Measurements from ENCODE around the gene FIGLA.
A peak's percentile ranks its signal among the peaks of the same experiment; 100 is the strongest.

FIGLA gene, protein sequence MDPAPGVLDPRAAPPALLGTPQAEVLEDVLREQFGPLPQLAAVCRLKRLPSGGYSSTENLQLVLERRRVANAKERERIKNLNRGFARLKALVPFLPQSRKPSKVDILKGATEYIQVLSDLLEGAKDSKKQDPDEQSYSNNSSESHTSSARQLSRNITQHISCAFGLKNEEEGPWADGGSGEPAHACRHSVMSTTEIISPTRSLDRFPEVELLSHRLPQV

DNA sequence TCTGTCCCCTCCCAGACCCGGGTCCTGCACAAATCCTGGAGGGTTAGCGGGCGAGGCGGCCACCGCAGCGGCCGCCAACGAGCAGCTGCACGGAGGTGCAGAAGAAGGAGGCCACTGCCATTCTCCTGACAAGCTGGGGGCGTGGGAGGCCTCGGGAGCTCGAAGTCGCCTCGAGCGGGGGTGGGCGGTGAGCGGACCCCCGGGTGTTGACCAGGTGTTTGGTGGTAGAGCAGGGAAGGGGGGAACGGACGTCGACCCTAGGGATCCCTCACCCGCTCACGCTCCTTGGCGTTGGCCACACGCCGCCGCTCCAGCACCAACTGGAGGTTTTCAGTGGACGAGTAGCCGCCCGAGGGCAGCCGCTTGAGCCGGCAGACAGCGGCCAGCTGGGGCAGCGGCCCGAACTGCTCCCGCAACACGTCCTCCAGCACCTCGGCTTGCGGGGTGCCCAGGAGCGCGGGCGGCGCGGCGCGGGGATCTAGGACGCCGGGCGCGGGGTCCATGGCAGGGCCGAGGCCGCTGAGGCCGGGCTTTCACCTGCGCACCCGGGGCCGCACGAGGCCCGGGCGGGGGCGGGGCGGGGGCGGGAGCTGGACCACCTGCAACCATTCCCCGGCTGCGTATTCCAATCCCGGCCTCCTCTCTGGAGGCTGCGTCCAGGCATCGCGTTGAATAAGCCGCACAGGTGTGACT, at the start of gene FIGLA:
Gene FIGLA (minus strand): TSS at position 508 of the 693 bp plus-strand sequence. CDS start 5 bp downstream, at position 503.
- no peak for TF ChIP-seq POLR2A (IDR thresholded peaks at IDR 0.05; ENCODE audit: low read depth, low read length)
- FAIRE-seq (no peak), DNase-seq (ENCODE audit: insufficient read length, low spot score) (no peak)

DNA sequence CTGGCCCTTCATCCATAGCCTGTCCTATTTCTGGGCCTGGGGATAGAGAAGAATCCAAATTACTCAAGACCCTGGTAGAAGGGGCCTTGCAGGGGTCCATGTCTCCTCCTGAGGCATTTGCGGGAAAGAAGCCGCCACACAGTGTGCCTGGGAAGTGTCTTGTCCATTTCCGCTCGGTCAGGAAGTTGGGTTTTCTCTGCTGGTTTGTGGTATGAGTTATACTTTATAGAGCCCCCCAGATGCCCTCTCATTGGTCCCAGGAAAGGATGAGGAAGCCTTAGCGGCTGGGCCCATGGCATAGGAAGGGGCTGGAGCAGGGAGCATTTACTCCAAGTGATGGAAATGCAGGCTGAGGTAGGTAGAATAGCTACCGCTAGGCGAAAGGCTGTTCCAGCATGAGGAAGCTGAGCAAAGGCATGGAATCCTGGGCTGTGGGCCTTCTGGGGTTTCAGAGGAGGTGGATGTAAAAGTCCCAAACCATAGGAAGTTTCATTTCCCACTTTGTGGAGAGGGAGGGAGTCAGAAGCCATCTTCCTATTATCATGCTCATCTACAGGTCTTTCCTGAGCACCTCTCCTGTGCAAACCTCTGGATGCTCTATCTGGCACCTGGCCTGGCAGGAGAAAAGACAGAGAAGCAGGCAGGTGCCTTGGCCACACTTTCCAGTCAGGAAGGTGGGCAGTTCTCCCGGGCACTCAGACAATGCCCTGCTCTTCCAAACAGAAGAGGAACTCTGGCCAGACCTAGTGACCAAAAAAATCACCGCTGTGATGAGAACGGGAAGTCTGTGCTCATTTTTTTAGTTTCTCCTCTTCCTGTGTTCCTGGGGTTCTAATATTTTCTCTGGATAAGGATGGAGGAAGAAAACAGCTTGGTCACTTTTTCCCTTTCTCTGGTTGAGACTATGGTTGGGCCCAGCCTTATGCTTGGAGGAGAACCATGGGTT, 47.8 kb upstream of the FIGLA start:
- DNase-seq (ENCODE audit: insufficient read length, low spot score) (no peak), FAIRE-seq (no peak)
- no peak for TF ChIP-seq POLR2A (IDR thresholded peaks at IDR 0.05; ENCODE audit: low read depth, low read length)

DNA sequence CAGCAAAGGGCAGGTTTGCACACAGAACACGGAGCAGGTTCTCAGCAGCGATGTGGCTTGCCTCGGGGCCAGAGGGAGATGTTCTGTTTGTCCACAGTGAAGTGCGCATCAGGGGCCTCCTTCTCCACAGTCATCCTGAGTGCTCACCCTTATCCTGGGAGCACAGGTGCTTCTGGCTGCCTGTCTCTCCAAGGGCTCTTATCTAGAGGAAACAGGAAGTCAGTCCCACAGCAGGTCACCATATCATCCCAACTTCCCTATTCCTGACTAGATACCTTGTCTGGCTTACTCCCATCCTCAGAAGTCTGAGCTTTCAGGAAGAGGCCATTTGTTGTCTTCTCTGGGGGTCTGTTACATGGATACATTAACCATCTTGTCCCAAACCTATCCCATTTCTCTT, 45.2 kb upstream of the FIGLA start, which contains the start of gene CD207:
Gene CD207 (minus strand): TSS at position 174 of the 400 bp plus-strand sequence. CDS start 40 bp downstream, at position 134.
- DNase-seq (ENCODE audit: insufficient read length, low spot score) (no peak), FAIRE-seq (no peak)
- no peak for TF ChIP-seq POLR2A (IDR thresholded peaks at IDR 0.05; ENCODE audit: low read depth, low read length)

DNA sequence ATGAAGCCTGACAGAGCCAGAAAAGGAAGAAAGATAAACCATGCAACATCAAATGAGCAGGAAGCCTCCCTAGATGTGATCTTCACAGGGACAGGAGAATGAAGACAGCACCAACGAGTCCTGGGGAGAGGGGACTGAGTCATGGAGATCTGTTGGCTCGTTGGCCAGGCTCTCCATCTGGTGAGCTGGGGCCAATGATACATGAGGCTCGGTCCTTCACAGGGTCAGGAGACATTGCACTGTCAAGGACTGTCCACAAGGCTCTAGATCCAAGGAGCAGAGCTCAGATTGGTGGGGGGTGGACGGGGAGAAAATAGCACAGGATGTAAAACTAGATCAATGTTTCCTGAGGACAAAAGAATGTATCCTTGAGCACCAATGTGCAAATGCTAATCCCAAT, 44.4 kb upstream of the FIGLA start:
- TF ChIP-seq POLR2A (IDR thresholded peaks at IDR 0.05; ENCODE audit: low read depth, low read length) = no peak
- no peak for DNase-seq (ENCODE audit: insufficient read length, low spot score)
- FAIRE-seq = no peak

DNA sequence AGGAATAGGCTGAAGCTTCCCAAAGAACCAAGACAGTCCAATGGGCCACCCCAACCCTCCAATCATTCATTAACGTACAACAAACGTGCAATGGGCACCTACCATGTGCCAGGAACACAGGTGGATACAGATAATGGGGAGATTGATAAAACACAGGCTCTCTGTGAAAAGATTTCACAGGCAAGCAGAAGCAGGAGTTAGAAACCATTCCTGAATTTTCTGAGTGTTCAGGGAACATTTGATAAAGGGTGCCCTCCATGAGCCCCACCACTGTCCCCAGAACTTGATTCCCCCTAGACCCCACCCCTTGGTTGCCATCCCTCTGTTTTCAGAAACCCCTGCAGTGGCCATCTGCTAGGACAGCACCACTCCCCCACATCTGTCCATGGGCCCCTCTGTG, 43.7 kb upstream of the FIGLA start:
- DNase-seq (ENCODE audit: insufficient read length, low spot score) = no peak
- no peak for TF ChIP-seq POLR2A (IDR thresholded peaks at IDR 0.05; ENCODE audit: low read depth, low read length)
- FAIRE-seq = no peak

DNA sequence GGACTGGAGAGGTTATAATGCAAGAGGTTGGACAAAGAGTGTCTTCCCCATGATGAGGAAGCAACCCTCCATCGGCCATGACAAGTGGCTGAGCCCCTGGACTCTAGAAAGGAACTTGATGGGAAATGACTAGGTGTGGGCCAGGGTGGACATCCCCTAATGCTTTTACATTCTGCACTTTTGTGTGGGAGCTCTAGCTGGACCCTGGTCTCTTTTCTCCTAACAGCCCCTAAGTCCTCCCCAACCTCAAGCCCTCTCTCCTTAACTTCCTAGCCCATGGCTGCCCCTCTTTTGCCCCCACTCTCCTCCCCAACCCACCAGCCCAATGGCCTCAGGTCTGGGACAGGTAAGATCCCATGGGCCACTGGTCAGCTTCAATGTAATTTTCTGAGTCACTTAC, 42.8 kb upstream of the FIGLA start:
- FAIRE-seq = no peak
- TF ChIP-seq POLR2A (IDR thresholded peaks at IDR 0.05; ENCODE audit: low read depth, low read length) = no peak
- DNase-seq (ENCODE audit: insufficient read length, low spot score) = no peak

DNA sequence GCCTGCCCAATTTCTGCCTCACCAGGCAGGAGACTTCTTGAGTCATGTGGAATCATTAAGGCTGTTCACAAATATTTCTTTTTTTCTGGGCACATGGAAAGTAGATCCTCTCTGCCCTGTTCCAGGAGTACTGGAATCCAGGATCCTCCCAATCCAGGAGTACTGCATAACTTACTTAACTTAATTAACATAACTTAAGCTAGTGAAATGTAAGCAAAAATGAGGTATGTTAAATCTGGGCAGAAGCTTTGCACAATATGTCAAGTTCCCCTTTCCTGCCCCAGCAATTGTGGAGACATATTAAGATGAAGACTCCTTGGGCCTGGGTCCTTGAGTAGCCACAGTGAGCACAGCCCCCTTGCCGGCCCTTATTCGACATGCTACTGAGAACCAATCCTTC, 41.9 kb upstream of the FIGLA start:
- no peak for FAIRE-seq
- DNase-seq (ENCODE audit: insufficient read length, low spot score) = no peak
- no peak for TF ChIP-seq POLR2A (IDR thresholded peaks at IDR 0.05; ENCODE audit: low read depth, low read length)

DNA sequence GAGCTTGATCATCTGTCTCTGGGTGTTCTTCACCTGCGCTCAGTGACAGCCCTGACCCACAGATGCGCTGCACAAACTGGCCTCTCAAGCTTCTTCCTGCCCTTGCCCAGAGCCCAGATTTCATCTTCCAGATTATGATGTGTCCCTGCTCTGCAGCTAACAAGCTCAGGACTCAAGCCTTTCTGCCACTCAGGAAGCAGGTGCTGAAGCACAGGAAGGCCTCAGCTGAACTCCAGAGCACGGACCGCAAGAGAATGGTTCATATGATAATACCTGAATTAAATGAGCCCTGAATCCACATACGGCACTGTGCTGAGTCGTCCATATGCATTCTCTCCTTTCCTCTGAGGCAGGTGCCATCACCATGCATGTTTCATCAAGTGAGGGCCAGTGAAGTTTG, 41.4 kb upstream of the FIGLA start:
- DNase-seq (ENCODE audit: insufficient read length, low spot score) (no peak), FAIRE-seq (no peak)
- no peak for TF ChIP-seq POLR2A (IDR thresholded peaks at IDR 0.05; ENCODE audit: low read depth, low read length)

DNA sequence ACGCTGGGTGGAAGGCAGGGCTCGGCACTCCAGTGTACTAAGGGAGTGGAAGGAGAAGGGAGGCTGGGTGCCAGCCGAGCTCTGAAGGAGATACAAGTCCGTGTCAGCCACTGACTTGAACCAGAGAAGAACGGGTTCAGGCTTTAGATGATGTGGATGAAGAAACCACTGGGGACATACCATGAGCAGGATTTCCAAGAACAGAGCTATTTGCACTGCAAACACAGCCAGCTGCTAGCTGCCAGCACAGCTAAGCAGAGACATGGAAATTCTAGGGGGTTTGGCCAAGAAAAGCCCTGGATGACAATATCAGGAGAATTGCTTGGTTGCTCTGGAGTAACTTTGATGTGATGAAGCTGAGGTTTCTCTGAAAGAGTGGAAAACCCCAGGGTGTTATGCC, 39.9 kb upstream of the FIGLA start:
- no peak for FAIRE-seq
- no peak for DNase-seq (ENCODE audit: insufficient read length, low spot score)

DNA sequence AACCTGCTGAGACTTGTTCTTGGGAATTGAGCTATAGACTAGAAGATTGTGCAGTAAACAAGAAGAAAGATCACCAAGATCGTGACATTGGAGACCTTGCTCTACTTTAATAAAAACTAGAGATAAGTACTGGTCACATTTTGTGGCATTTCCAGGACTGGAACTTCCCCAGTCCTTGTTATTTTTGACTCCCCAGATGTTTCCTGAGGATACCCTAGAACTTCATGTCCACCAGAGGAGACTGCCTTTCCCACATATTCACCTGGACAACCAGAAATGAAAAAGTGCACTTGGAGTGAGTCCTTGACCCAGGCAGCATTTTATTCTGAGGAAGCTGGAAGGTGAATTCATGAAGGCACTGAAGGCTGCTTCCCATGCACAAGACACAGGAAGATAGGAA, 39.5 kb upstream of the FIGLA start:
- no peak for FAIRE-seq
- no peak for TF ChIP-seq POLR2A (IDR thresholded peaks at IDR 0.05; ENCODE audit: low read depth, low read length)
- no peak for DNase-seq (ENCODE audit: insufficient read length, low spot score)

More for the DNA sequence above, 39.9 kb upstream of the FIGLA start:
- no peak for TF ChIP-seq POLR2A (IDR thresholded peaks at IDR 0.05; ENCODE audit: low read depth, low read length)

DNA sequence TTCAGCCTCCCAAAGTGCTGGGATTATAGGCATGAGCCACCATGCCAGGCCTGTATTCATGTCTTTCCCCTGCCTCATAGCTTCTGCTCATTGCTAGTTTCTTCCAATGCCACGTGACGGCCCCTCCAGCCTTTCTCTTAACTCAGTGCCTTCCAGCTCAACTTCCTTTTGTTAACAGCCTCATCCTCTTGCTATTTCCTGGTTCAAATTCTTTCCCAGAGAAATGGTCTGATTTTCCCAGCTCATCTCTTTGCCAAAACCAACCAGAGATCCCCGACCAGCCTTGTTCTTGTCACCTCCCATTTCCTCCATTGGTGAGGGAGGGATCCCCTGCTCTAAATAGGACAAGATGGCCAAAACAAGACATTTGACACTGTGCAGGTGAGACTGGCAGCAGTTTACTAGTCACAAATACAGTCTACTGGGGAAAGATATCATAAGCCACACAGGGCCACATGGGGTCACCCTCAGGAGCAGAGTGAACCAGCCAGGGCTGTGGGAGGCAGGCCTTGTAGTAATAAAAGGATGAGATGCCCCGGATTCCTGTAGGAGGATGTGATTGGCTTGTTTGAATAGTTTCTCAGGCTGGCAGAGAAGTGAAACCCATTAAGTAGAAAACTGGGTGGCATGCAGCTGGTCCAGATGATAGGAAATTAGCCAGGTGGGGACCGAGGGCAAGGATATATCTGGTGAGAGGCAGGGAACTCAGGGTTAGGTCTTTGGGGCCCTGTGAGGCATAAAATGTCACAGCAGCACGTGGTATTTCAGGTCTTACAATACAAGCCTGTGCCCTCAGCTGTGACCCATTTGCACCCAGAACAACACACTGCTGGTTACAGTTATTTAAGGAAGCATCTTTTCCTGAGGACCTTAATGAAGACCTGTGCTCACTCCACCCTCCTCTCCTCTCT, 38.7 kb upstream of the FIGLA start:
- no peak for TF ChIP-seq POLR2A (IDR thresholded peaks at IDR 0.05; ENCODE audit: low read depth, low read length)
- no peak for FAIRE-seq
- peak; percentile 38 for DNase-seq (ENCODE audit: insufficient read length, low spot score)

DNA sequence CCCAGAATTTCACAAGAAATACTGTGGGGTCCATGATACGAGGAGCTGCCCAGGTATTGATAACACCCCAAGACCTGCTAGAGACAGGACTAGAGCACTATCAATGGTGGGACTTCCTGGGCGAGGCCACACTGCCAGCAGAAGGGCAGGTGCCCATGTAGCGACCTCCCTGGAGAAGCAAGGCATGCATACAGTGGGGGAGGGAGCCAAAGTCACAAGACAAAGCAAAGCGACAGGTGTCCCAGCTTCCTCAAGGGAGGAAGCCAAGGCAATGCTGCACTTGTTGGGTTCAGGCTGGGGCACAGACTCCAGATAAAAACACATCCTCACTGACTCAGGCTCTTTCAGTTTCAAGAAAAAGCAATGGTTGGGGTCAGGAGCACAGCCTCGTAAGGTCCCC, 37.7 kb upstream of the FIGLA start:
- DNase-seq (ENCODE audit: insufficient read length, low spot score) (no peak), FAIRE-seq (no peak)
- TF ChIP-seq POLR2A (IDR thresholded peaks at IDR 0.05; ENCODE audit: low read depth, low read length) = no peak

DNA sequence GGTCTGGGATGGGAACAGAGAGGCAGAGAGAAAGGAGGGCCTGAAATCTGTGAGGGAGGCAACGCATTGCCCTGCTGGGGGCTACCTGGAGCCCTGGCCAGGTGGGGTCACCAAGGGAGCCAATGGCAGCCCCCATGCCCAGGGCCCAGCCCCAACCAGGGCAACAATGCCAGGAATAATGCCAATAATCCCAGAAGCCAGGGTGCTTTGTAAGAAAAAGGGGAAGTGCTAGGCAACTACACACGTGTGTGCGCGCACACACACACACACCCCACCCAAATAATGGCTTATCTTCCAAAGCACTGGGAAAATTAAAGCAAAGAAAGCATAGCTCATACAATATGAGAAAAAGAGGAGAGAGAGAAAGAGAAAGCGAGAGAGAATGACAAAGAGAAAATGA, 36.9 kb upstream of the FIGLA start:
- no peak for TF ChIP-seq POLR2A (IDR thresholded peaks at IDR 0.05; ENCODE audit: low read depth, low read length)
- DNase-seq (ENCODE audit: insufficient read length, low spot score) = no peak
- no peak for FAIRE-seq
